ENCODE data around the gene WWTR1.

The WWTR1 gene

GRCh38 chr3:149615731-149616221 is 42.0 kb downstream of the WWTR1 start:
- no peak overlapping the region for H3K4me3 ChIP-seq (ENCODE audit: low read depth, low read length)

DNA sequence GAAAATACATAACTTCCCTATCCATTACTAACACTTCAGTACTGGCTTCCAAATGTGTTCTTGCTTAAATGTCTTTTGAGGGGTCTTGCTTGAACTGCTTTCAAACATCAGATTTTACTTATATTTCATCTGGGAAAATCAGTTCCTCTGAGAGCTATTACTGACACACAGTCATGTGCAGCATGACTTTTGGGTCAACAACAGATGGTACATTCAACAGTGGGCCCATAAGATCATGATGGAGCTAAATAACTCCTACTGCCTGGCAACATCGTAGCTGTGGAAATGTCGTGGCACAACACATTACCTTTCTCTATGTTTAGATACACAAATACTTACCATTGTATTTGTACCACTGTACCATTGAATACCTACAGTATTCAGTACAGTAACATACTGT is 43.8 kb downstream of the WWTR1 start:
- H3K9ac ChIP-seq (ENCODE audit: low read depth, low read length): no peak overlapping the region
- no peaks in the 10 kb centered on the region for H3K36me3 ChIP-seq (ENCODE audit: control insufficient read depth, insufficient read depth, low read length)
- H3K4me3 ChIP-seq (ENCODE audit: low read depth, low read length): no peak overlapping the region
- H3K27me3 ChIP-seq (ENCODE audit: control insufficient read depth, insufficient read depth, low read length): no peaks in the 10 kb centered on the region
- H3K9me3 ChIP-seq (ENCODE audit: control insufficient read depth, insufficient read depth, low read length): no peaks in the 10 kb centered on the region
- H3K4me1 ChIP-seq (ENCODE audit: control insufficient read depth, insufficient read depth, low read length): peaks cover 7% of the 10 kb centered on the region

More at GRCh38 chr3:149615731-149616221, 42.0 kb downstream of the WWTR1 start:
- no peaks in the 10 kb centered on the region for H3K36me3 ChIP-seq (ENCODE audit: control insufficient read depth, insufficient read depth, low read length)
- no peak overlapping the region for H3K9ac ChIP-seq (ENCODE audit: low read depth, low read length)
- no peaks in the 10 kb centered on the region for H3K27me3 ChIP-seq (ENCODE audit: control insufficient read depth, insufficient read depth, low read length)
- peaks cover 10% of the 10 kb centered on the region for H3K4me1 ChIP-seq (ENCODE audit: control insufficient read depth, insufficient read depth, low read length)
- no peaks in the 10 kb centered on the region for H3K9me3 ChIP-seq (ENCODE audit: control insufficient read depth, insufficient read depth, low read length)

DNA sequence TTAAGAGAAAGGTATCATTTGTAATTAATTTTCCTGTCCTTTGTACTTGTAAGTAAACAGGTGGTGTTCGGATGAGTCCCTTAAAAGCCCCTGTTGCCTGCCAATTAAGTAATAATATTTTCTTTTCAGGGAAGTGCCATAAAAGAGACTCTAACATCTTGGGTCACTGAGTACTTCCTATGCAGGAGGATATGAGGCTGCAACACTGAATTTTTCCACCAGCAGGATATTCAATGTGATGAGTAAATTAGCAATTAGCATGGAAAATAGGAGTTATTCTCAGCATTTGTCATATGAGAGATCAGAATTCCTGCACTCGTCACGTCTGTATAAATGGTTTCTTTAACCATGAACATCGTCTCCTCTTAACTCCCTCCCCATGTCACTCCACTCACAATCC is 45.4 kb downstream of the WWTR1 start:
- no peaks in the 10 kb centered on the region for H3K27me3 ChIP-seq (ENCODE audit: control insufficient read depth, insufficient read depth, low read length)
- no peak overlapping the region for H3K4me3 ChIP-seq (ENCODE audit: low read depth, low read length)
- no peaks in the 10 kb centered on the region for H3K36me3 ChIP-seq (ENCODE audit: control insufficient read depth, insufficient read depth, low read length)
- no peak overlapping the region for H3K9ac ChIP-seq (ENCODE audit: low read depth, low read length)
- H3K9me3 ChIP-seq (ENCODE audit: control insufficient read depth, insufficient read depth, low read length): no peaks in the 10 kb centered on the region
- no peaks in the 10 kb centered on the region for H3K4me1 ChIP-seq (ENCODE audit: control insufficient read depth, insufficient read depth, low read length)

GRCh38 chr3:149611149-149611548 is 46.7 kb downstream of the WWTR1 start:
- Histone ChIP-seq H3K36me3 (ENCODE audit: control insufficient read depth, insufficient read depth, low read length) (no peaks in the 10 kb centered on the region), H3K4me1 (ENCODE audit: control insufficient read depth, insufficient read depth, low read length) (no peaks in the 10 kb centered on the region), H3K4me3 (ENCODE audit: low read depth, low read length) (no peak overlapping the region), H3K9ac (ENCODE audit: low read depth, low read length) (no peak overlapping the region), H3K27me3 (ENCODE audit: control insufficient read depth, insufficient read depth, low read length) (no peaks in the 10 kb centered on the region), H3K9me3 (ENCODE audit: control insufficient read depth, insufficient read depth, low read length) (no peaks in the 10 kb centered on the region)

DNA sequence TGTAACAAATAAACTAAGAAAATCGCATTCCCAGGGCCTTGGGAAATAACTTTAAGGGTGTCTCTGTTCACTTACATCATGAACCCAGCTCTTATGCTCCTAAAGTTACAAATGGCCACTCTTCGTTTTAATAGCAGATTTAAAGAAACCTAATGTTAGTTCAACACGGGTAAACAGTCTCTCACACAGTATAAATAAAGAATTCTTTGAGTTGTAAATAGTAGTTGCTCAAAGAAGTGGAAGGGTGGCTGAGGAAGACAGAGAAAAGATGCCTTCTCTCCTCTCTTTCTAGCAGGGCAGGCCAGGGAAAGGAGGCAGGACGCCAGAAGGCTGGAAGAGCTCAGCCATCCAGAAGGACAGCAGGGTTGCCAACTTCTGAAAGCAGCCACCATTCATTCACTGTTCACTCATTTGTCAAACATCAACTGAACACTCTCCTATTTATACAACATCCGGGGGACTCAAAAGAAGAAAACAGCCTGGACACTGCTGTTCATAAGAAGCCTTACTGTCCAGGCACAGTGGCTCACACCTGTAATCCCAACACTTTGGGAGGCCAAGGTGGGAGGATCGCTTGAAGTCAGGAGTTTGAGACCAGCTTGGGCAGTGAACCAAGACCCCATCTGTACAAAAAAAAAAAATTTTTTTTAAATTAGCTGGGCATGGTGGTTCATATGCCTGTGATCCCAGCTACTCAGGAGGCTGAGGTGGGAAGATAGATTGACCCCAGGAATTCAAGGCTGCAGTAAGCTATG is 47.3 kb downstream of the WWTR1 start:
- Histone ChIP-seq H3K27me3 (ENCODE audit: control insufficient read depth, insufficient read depth, low read length) (no peaks in the 10 kb centered on the region), H3K9me3 (ENCODE audit: control insufficient read depth, insufficient read depth, low read length) (no peaks in the 10 kb centered on the region), H3K36me3 (ENCODE audit: control insufficient read depth, insufficient read depth, low read length) (no peaks in the 10 kb centered on the region), H3K9ac (ENCODE audit: low read depth, low read length) (no peak overlapping the region), H3K4me3 (ENCODE audit: low read depth, low read length) (no peak overlapping the region), H3K4me1 (ENCODE audit: control insufficient read depth, insufficient read depth, low read length) (peaks cover 3% of the 10 kb centered on the region)

- H3K4me3 ChIP-seq (ENCODE audit: low read depth, low read length): no peak overlapping the region
- no peaks in the 10 kb centered on the region for H3K9me3 ChIP-seq (ENCODE audit: control insufficient read depth, insufficient read depth, low read length)
- no peak overlapping the region for H3K9ac ChIP-seq (ENCODE audit: low read depth, low read length)
- H3K4me1 ChIP-seq (ENCODE audit: control insufficient read depth, insufficient read depth, low read length): peaks cover 11% of the 10 kb centered on the region
- no peaks in the 10 kb centered on the region for H3K36me3 ChIP-seq (ENCODE audit: control insufficient read depth, insufficient read depth, low read length)
- H3K27me3 ChIP-seq (ENCODE audit: control insufficient read depth, insufficient read depth, low read length): no peaks in the 10 kb centered on the region
Measured at GRCh38 chr3:149609595-149609994, 48.2 kb downstream of the WWTR1 start.

- H3K4me1 ChIP-seq (ENCODE audit: control insufficient read depth, insufficient read depth, low read length): peaks cover 15% of the 10 kb centered on the region
- no peaks in the 10 kb centered on the region for H3K27me3 ChIP-seq (ENCODE audit: control insufficient read depth, insufficient read depth, low read length)
- H3K36me3 ChIP-seq (ENCODE audit: control insufficient read depth, insufficient read depth, low read length): no peaks in the 10 kb centered on the region
- no peak overlapping the region for H3K9ac ChIP-seq (ENCODE audit: low read depth, low read length)
- H3K9me3 ChIP-seq (ENCODE audit: control insufficient read depth, insufficient read depth, low read length): no peaks in the 10 kb centered on the region
- no peak overlapping the region for H3K4me3 ChIP-seq (ENCODE audit: low read depth, low read length)
Measured at GRCh38 chr3:149608987-149609386, 48.8 kb downstream of the WWTR1 start.

GRCh38 chr3:149605902-149606301 is 51.9 kb downstream of the WWTR1 start:
- peaks cover 17% of the 10 kb centered on the region for H3K4me1 ChIP-seq (ENCODE audit: control insufficient read depth, insufficient read depth, low read length)
- H3K27me3 ChIP-seq (ENCODE audit: control insufficient read depth, insufficient read depth, low read length): no peaks in the 10 kb centered on the region
- H3K9me3 ChIP-seq (ENCODE audit: control insufficient read depth, insufficient read depth, low read length): no peaks in the 10 kb centered on the region
- no peaks in the 10 kb centered on the region for H3K36me3 ChIP-seq (ENCODE audit: control insufficient read depth, insufficient read depth, low read length)
- H3K9ac ChIP-seq (ENCODE audit: low read depth, low read length): no peak overlapping the region
- H3K4me3 ChIP-seq (ENCODE audit: low read depth, low read length): no peak overlapping the region

- Histone ChIP-seq H3K36me3 (ENCODE audit: control insufficient read depth, insufficient read depth, low read length) (no peaks in the 10 kb centered on the region), H3K4me3 (ENCODE audit: low read depth, low read length) (no peak overlapping the region), H3K4me1 (ENCODE audit: control insufficient read depth, insufficient read depth, low read length) (peaks cover 17% of the 10 kb centered on the region), H3K27me3 (ENCODE audit: control insufficient read depth, insufficient read depth, low read length) (no peaks in the 10 kb centered on the region), H3K9ac (ENCODE audit: low read depth, low read length) (no peak overlapping the region), H3K9me3 (ENCODE audit: control insufficient read depth, insufficient read depth, low read length) (no peaks in the 10 kb centered on the region)
Measured at GRCh38 chr3:149604125-149604875, 53.5 kb downstream of the WWTR1 start.

GRCh38 chr3:149603126-149604074 is 54.4 kb downstream of the WWTR1 start:
- Histone ChIP-seq H3K36me3 (ENCODE audit: control insufficient read depth, insufficient read depth, low read length) (no peaks in the 10 kb centered on the region), H3K9me3 (ENCODE audit: control insufficient read depth, insufficient read depth, low read length) (no peaks in the 10 kb centered on the region), H3K4me1 (ENCODE audit: control insufficient read depth, insufficient read depth, low read length) (peaks cover 17% of the 10 kb centered on the region), H3K27me3 (ENCODE audit: control insufficient read depth, insufficient read depth, low read length) (no peaks in the 10 kb centered on the region), H3K4me3 (ENCODE audit: low read depth, low read length) (no peak overlapping the region), H3K9ac (ENCODE audit: low read depth, low read length) (no peak overlapping the region)

DNA sequence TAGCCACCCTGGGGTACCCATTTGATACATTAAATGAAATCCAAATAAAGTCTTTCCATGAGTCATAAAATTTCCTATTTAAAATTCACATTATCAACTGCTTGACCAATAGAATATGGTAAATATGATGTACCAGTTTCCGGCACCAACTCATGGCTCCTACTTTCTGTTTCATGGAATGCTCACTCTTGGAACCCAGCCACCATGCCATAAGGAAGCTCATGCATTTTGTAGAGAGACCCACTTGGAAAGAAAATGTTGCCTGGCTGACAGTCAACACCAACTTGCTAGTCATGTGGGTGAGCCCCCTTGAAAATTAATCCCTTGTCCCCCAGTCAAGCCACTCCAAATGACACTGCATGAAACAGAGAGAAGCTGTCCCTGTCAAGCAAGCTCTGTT is 57.2 kb downstream of the WWTR1 start:
- Histone ChIP-seq H3K4me1 (ENCODE audit: control insufficient read depth, insufficient read depth, low read length) (peaks cover 15% of the 10 kb centered on the region), H3K27me3 (ENCODE audit: control insufficient read depth, insufficient read depth, low read length) (no peaks in the 10 kb centered on the region), H3K9me3 (ENCODE audit: control insufficient read depth, insufficient read depth, low read length) (no peaks in the 10 kb centered on the region), H3K9ac (ENCODE audit: low read depth, low read length) (no peak overlapping the region), H3K36me3 (ENCODE audit: control insufficient read depth, insufficient read depth, low read length) (no peaks in the 10 kb centered on the region), H3K4me3 (ENCODE audit: low read depth, low read length) (no peak overlapping the region)

Data from iPS-15b (cell line).